PFSK-1 (cell line): ENCODE measurements around the gene DUSP16.

Experiments used
- POLR2AphosphoS5 ChIP-seq: IDR thresholded peaks from 2 replicates; pipeline ENCODE4 v1.6.1; 2012; ENCODE audit warnings: low read depth, mild to moderate bottlenecking, control low read depth, low read length, moderate library complexity
- TF ChIP-seq, protein P1 (sequence below), 2 experiments: IDR thresholded peaks; 2 replicates each; pipeline versions ENCODE4 v1.6.1 to v1.8.0; 2011 to 2012; ENCODE audit warnings: low read depth in 2 of 2, low read length in 2 of 2, control low read depth in 1 of 2, inconsistent platforms in 1 of 2, mild to moderate bottlenecking in 1 of 2, moderate library complexity in 1 of 2; ENCODE audit not compliant: insufficient read depth in 1 of 2

DNA sequence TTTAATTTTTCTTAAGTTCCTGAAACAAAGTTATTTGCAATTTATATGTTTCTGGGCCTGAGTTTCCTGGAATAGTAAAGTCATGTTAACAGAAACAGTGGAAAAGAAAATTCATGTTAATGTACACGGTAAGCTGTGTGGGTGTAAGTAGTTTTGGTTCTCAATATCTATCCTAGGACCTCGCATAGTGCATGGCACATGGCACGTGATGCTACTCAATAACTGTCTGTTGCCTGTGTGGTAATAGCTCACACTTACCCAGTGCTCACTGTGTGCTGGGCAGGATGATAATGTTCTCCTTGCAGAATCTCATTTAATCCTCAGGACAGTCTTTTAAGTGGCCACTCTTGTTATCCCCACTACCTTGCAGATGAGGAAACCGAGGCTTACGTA lies 100.7 kb downstream of the DUSP16 start:
- TF ChIP-seq, protein P1, sequence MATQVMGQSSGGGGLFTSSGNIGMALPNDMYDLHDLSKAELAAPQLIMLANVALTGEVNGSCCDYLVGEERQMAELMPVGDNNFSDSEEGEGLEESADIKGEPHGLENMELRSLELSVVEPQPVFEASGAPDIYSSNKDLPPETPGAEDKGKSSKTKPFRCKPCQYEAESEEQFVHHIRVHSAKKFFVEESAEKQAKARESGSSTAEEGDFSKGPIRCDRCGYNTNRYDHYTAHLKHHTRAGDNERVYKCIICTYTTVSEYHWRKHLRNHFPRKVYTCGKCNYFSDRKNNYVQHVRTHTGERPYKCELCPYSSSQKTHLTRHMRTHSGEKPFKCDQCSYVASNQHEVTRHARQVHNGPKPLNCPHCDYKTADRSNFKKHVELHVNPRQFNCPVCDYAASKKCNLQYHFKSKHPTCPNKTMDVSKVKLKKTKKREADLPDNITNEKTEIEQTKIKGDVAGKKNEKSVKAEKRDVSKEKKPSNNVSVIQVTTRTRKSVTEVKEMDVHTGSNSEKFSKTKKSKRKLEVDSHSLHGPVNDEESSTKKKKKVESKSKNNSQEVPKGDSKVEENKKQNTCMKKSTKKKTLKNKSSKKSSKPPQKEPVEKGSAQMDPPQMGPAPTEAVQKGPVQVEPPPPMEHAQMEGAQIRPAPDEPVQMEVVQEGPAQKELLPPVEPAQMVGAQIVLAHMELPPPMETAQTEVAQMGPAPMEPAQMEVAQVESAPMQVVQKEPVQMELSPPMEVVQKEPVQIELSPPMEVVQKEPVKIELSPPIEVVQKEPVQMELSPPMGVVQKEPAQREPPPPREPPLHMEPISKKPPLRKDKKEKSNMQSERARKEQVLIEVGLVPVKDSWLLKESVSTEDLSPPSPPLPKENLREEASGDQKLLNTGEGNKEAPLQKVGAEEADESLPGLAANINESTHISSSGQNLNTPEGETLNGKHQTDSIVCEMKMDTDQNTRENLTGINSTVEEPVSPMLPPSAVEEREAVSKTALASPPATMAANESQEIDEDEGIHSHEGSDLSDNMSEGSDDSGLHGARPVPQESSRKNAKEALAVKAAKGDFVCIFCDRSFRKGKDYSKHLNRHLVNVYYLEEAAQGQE (IDR thresholded peaks at IDR 0.05; ENCODE audit: insufficient read depth in 1 of 2, low read depth in 2 of 2, low read length in 2 of 2): no peak
- no peak for TF ChIP-seq POLR2AphosphoS5
